Esophagus squamous epithelium (tissue), 4 donors: ENCODE data around the gene DDAH1.

Experiments
- POLR2A ChIP-seq, 4 donors: fragments of 450-650 bp; IDR thresholded peaks; one replicate each; pipeline ENCODE4 v1.6.1; 2017; ENCODE audit warnings: antibody characterized with exemption in 4 of 4, mild to moderate bottlenecking in 4 of 4, moderate library complexity in 3 of 4
- TF ChIP-seq, protein P1 (sequence below), 6 experiments: fragments of 450-650 bp in 4 of 6; fragments of 200-600 bp in 2 of 6; sonication (generic) in 2 of 6; IDR thresholded peaks; one replicate each; pipeline ENCODE4 v1.5.1; 2016 to 2019; ENCODE audit warnings: antibody characterized with exemption in 6 of 6, mild to moderate bottlenecking in 4 of 6, moderate library complexity in 4 of 6

DNA sequence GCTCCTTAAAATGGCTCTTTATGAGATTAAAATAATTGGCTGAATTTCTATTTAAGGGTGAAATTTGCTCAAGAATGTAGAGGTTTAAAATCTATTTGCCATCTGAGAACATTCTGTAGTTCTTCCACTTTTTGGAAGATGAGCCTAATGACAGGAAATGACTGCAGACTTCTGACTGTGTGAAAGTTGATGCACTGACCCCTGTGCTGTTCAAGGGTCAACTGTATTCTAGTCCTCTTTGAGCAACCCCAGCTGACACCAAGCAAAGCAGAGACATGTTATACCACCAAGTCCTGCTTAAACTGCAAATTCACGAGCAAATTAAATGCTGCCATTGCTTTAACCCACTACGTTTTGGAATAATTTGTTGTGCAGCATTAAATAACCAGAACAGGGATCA is 26.6 kb downstream of the DDAH1 start:
- no peak for TF ChIP-seq POLR2A (IDR thresholded peaks at IDR 0.05)
- TF ChIP-seq, protein P1, sequence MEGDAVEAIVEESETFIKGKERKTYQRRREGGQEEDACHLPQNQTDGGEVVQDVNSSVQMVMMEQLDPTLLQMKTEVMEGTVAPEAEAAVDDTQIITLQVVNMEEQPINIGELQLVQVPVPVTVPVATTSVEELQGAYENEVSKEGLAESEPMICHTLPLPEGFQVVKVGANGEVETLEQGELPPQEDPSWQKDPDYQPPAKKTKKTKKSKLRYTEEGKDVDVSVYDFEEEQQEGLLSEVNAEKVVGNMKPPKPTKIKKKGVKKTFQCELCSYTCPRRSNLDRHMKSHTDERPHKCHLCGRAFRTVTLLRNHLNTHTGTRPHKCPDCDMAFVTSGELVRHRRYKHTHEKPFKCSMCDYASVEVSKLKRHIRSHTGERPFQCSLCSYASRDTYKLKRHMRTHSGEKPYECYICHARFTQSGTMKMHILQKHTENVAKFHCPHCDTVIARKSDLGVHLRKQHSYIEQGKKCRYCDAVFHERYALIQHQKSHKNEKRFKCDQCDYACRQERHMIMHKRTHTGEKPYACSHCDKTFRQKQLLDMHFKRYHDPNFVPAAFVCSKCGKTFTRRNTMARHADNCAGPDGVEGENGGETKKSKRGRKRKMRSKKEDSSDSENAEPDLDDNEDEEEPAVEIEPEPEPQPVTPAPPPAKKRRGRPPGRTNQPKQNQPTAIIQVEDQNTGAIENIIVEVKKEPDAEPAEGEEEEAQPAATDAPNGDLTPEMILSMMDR (IDR thresholded peaks at IDR 0.05), result no peak
